HTERT RPE-1 (cell line): ENCODE data around the gene AMPD1.

ENCODE experiments used
- in situ Hi-C: fragments of 300-500 bp; cut with MboI; formaldehyde crosslinking; loops from 4 replicates; pipeline ENCODE4 v1.14.3; 2020; ENCODE audit warnings: low sequenced_read_pairs

AMPD1 gene

DNA sequence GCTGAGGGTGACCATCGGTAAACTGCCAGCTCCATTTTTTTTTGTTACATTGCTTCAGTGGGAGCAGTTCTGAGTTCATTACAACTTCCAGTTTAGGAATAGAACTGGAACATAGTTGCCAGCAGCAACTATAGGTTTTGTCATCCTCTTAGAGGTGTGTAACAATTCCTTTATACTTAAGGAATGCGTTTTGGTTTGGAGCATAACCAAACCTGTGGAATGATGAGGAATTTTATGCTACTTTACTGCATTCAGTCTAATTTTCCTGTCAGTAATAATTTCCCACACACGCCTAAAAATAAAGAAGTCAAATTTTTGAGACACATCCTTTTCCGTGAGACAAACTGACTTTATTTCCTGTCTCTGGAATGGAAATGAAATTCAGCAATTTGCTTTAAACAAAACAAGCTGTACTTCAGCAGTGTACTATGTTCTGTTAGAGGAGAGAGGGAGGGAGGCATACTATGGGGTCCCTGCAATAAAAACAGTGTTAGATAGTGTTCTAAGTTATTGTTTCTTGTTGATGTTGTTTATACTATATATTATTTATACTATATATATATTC, 4.8 kb upstream of the AMPD1 start:
- in situ Hi-C loops: no loop called here

- in situ Hi-C loops: no loop called here
Measured at GRCh38 chr1:114696810-114697209, 1.5 kb upstream of the AMPD1 start.

DNA sequence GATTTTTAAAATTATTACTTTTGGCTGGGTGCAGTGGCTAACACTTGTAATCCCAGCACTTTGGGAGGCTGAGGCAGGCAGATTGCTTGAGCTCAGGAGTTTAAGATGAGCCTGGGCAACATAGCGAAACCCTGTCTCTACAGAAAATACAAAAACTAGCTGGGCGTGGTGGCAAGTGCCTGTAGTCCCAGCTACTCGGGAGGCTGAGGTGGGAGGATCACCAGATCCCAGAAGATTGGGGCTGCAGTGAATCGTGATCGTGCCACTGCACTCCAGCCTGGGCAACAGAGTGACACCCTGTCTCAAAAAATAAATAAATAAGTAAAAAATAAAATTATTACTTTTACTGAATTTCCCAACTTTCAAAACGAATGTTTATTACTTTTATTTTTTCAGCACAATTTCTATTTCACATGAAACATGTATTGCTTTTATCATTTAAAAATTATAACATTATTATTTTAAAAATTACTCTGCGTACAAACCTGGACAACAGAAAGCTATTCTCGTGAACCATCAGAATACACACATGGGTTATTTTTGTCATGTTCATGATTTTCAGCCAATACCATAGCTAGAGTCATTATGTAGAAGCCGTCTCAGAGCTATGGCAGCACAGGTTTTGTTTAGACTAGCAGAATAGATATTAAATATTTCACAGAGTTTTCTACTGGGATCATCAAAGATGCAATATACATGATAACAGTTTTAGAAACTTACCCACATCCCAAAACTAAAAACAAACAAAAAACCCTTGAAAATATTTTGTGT, 621 bp downstream of the AMPD1 start:
- in situ Hi-C loops: no loop called here

GRCh38 chr1:114692947-114693346, 2.4 kb downstream of the AMPD1 start:
- in situ Hi-C loops: no loop called here

DNA sequence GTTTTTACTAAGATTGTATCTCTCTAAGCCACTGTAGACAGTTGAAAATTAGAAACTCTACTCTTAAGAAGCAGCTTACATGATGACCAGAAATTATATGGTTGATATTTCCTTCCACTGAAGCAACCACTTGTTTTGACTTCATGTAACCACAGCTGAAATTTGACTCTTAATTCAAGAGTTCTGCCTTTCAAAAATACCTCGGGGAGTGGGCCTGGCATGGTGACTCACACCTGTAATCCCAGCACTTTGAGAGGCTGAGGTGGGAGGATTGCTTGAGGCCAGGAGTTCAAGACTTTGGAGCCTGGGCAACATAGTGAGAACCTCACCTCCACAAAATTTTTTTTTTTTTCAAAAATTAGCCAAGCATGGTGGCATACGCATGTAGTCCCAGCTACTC, 4.3 kb downstream of the AMPD1 start:
- in situ Hi-C loops: no loop called here

DNA sequence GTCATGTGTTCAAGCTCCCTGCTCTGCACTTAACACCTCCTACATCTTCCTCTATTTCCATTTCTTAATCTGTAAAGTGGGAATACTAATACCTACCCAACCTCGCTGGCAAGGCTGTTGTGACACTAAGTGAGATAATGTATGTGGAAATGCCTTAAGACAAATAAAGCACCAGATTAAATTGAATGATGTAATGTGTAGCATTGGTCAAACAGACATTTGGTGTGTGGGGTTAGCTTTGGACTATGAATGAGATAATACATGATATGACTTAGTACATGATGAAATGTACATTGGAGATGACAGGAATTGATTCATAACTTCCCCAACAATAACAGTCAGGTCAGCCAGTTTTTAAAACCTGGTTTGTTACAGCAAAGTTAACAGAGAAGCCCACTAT, 5.2 kb downstream of the AMPD1 start:
- in situ Hi-C loops: no loop called here

DNA sequence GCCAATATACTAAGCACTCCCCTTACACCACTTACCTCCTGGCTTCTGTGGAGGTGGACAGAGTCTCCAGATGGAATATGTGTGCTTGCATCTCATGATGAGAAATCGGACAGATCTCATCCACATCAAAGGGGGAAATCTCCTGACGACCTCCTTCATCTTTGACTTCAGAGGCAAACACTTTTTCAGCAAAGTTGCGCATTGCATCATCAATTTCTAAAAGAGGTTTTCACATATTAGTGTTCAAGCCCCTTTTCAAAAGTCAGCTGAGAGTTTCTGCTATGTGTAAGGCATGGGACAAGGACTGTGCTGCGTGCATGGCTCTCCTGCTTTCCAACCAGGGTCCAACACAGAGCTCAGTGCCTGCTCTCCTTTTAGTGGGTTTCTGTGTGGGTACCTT, 6.8 kb downstream of the AMPD1 start:
- in situ Hi-C loops: no loop called here

- in situ Hi-C loops: no loop called here
Measured at GRCh38 chr1:114685851-114686250, 9.5 kb downstream of the AMPD1 start.

- in situ Hi-C loops: no loop called here
Measured at GRCh38 chr1:114677691-114678090, 17.7 kb downstream of the AMPD1 start.

GRCh38 chr1:114676115-114676514, 19.2 kb downstream of the AMPD1 start:
- in situ Hi-C loops: no loop called here

DNA sequence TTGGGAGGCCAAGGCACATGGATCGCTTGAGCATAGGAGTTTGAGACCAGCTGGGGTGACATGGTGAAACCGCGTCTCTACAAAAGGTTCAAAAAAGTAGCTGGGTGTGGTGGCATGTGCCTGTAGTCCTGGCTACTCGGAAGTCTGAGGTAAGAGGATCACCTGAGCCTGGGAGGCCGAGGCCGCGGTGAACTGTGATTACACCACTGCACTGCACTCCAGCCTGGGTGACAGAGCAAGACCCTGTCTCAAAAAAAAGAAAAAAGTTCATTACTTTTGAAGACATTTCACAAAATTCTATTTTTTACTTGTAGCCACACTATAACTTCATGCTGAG, 23.4 kb downstream of the AMPD1 start:
- in situ Hi-C loops: no loop called here

DNA sequence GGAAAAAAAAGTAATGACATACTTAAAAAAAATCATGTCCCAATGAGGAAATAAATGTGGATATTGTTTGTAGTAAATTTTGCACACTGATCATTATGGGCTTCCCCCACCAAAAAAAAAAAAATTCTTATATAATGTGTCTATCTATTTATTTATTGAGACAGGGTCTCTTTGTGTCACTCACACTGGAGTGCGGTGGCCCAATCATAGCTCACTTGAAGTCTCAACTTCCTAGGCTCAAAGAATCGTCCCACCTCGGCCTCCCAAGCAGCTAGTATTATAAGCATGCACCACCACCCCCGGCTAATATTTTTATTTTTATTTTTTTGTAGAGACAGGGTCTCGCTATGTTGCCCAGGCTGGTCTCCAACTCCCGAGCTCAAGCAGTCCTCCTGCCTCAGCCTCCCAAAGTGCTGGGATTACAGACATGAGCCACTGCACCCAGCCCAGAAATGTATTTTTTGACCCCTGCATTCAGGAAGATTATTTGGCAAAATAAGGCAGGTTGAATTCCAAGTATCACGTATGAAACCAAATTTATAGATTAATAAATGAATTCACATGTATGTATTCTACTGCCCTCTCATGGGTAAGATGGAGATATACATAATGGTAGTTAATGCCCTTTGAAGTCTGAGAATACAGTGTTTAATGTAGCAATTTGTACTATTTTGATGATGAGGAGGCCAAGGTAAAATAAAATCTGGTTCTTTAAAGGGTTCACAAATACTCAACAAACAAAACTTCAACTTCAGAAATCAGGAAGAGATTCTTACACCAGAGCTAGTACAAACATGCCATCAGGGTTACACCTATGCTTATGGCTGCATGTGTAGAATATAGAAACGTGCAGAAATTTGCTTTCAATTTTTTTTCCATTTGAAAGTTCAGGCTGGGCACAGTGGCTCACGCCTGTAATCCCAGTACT, 24.1 kb downstream of the AMPD1 start:
- in situ Hi-C loops: no loop called here

GRCh38 chr1:114670083-114671010, 25.0 kb downstream of the AMPD1 start:
- in situ Hi-C loops: no loop called here

DNA sequence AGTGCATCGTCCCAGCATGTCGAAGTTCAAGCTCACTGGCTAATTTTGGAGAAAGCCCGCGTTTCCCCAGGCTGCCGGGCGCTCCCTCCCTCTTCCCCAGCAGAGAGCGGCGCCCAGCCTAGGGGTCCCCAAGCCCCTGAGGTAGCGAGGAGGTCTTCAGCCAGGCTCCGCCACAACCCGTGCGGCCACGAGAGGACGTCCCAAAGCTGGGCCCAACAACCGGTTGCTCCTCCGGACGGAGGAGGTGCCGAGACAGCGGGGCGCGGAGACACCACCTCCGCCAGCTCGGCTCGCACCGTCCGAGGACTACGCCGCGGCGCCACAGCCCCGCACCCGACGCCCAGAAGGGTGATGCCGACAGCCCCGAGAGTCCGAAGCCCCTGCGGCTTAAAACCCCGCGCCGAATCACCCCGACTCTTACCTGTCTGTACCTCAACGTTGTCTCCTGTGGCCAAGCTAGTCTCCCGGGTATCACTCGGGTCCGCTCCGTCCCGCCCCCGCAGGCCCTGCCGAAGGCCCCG, 25.7 kb downstream of the AMPD1 start, which contains the start of gene DENND2C:
TSS of gene DENND2C (minus strand) at position 488 of the 521 bp plus-strand sequence. CDS start 44,065 bp downstream, outside the sequence.
- in situ Hi-C loops: no loop called here

GRCh38 chr1:114668784-114669561, 26.4 kb downstream of the AMPD1 start:
- in situ Hi-C loops: no loop called here

- in situ Hi-C loops: no loop called here
Measured at GRCh38 chr1:114668373-114668772, 27.0 kb downstream of the AMPD1 start.

DNA sequence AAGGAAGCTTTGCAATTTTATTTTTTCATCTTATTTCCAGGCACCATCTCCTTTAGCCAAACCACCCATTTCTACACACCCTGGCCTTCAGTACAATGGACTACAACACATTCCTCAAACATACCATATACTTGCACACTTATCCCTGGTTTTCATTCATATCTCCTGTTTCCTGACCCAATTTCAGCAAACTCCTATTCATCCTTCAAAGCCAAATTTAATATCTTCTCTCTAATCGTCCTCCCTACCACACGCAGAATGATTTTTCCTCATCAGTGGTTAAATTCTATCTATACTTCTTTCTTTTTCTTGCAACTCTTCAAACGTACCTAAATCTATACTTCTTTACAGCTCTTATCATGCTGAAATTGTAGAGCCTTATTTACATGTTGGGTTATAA, 28.4 kb downstream of the AMPD1 start:
- in situ Hi-C loops: no loop called here

DNA sequence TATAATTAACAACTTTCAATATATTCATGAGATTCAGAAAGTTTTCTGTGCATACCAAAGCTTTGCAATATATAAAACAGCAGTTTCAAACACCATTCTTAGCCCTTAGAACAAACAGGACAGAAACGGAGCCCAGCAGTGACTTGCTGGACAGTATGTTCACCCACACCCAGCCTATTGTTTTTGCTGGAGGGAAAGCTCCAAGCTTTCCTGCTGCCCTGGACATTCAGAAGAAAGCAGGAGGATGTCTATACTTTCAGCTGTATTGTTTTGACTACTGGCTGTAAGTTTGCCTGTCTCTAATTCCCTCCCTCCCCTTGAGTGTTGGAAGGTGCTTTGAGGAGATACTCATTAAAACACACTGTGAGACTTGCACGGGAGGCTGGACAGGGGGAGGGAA, 35.1 kb downstream of the AMPD1 start:
- in situ Hi-C loops: no loop called here

- in situ Hi-C loops: no loop called here
Measured at GRCh38 chr1:114651893-114652292, 43.5 kb downstream of the AMPD1 start.

- in situ Hi-C loops: no loop called here
Measured at GRCh38 chr1:114648503-114648902, 46.8 kb downstream of the AMPD1 start.
